Kidney (tissue), 14 donors: ENCODE measurements around the gene RBPMS2. TPM values are rescaled to one million over a fixed set of nuclear protein-coding genes. Genes with fewer than 3 reads are reported as not detected.

Source experiments
- DNase-seq, 5 donors: peaks; one replicate each; pipeline ENCODE4 v3.0.0-alpha.2; 2013 to 2020
- FAIRE-seq: peaks from 2 replicates; lab custom pipeline; 2012; peaks lifted over from hg19 to GRCh38; lab: Jason Lieb, UNC
- H3K27ac ChIP-seq, 2 donors: one replicate each; pipeline ENCODE4 v1.7.0; 2013; ENCODE audit warnings: low read depth in 2 of 2, low read length in 2 of 2, inconsistent platforms in 1 of 2
- H3K27me3 ChIP-seq: one replicate; pipeline ENCODE4 v1.7.1; 2013; ENCODE audit warnings: low read length, inconsistent platforms; ENCODE audit not compliant: control insufficient read depth, insufficient read depth
- H3K36me3 ChIP-seq, 3 donors: one replicate each; pipeline versions ENCODE4 v1.7.0 to v1.7.1; 2013; ENCODE audit warnings: low read length in 3 of 3, control low read depth in 1 of 3, inconsistent platforms in 1 of 3; ENCODE audit not compliant: insufficient read depth in 3 of 3, control insufficient read depth in 2 of 3
- H3K4me1 ChIP-seq, 3 donors: one replicate each; pipeline versions ENCODE4 v1.7.0 to v1.7.1; 2013; ENCODE audit warnings: low read length in 3 of 3, inconsistent platforms in 1 of 3, low read depth in 1 of 3; ENCODE audit not compliant: control insufficient read depth in 2 of 3, insufficient read depth in 2 of 3
- H3K4me3 ChIP-seq, 3 donors: one replicate each; pipeline versions ENCODE4 v1.7.0 to v1.8.1; 2013; ENCODE audit warnings: low read length in 3 of 3, control low read depth in 1 of 3, inconsistent platforms in 1 of 3
- H3K9ac ChIP-seq, 3 donors: one replicate each; pipeline versions ENCODE4 v1.7.0 to v1.7.1; 2013; ENCODE audit warnings: low read length in 3 of 3, control low read depth in 1 of 3, inconsistent platforms in 1 of 3
- H3K9me3 ChIP-seq, 3 donors: one replicate each; pipeline versions ENCODE4 v1.7.0 to v1.7.1; 2013; ENCODE audit warnings: low read length in 3 of 3, control low read depth in 1 of 3, inconsistent platforms in 1 of 3; ENCODE audit not compliant: control insufficient read depth in 2 of 3, insufficient read depth in 1 of 3
- intact Hi-C: fragments of 100-400 bp; cut with DNase I; formaldehyde crosslinking; loops from one replicate; pipeline ENCODE4 v1.11.1; 2022
- polyA plus RNA-seq: library from polyadenylated mRNA; stranded (reverse); fragments of 350-450 nt; fragmentation: Illumina TruSeq; extraction: RNeasy Lipid Tissue Mini Kit (QIAGEN cat#74804); gene quantifications from one replicate; pipeline ENCODE4 v1.2.3, GENCODE V29; 2014; ENCODE audit warnings: low read depth, low replicate concordance; ENCODE audit not compliant: insufficient read depth
- total RNA-seq: library from RNA; stranded (reverse); fragmentation: NEBNext Ultra II Directional; extraction: Animal tissue kit (Norgen Biotek cat#: 25700); gene quantifications from one replicate; pipeline ENCODE4 v1.2.1, GENCODE V29; 2021
- TF ChIP-seq, protein P1 (sequence below): IDR thresholded peaks from 3 replicates; pipeline ENCODE4 v1.5.1; 2012; ENCODE audit warnings: mild to moderate bottlenecking, moderate library complexity, borderline replicate concordance; ENCODE audit not compliant: insufficient read depth; ENCODE audit errors: extremely low read depth
- donor health status: control.
- donor health status: control.
- donor health status: control.
- donor health status: control.
- donor health status: control.
- donor health status: DM: yes; HTN: yes; CAD: no.
- donor health status: Normal renal cell carcinoma (clear cell type).

RBPMS2 gene
- total and polyA plus RNA-seq, 2 donors from 2014 or later, result 8.2 to 24.2 TPM

GRCh38 chr15:64763874-64764273 lies 11.5 kb downstream of the RBPMS2 start:
- Histone ChIP-seq H3K27me3 (no peaks in the 10 kb centered on the region), H3K9me3 (no peaks in the 10 kb centered on the region), H3K9ac (no peak overlapping the region), H3K36me3 (no peaks in the 10 kb centered on the region), H3K4me3 (no peak overlapping the region), H3K4me1 (peaks cover 0 to 10% (median 6%) of the 10 kb centered on the region in 3 donors), H3K27ac (peak overlapping the region in 1 of 2 donors; percentile 41)
- intact Hi-C loops, result no loop called here
- FAIRE-seq, result no peak
- TF ChIP-seq, protein P1, sequence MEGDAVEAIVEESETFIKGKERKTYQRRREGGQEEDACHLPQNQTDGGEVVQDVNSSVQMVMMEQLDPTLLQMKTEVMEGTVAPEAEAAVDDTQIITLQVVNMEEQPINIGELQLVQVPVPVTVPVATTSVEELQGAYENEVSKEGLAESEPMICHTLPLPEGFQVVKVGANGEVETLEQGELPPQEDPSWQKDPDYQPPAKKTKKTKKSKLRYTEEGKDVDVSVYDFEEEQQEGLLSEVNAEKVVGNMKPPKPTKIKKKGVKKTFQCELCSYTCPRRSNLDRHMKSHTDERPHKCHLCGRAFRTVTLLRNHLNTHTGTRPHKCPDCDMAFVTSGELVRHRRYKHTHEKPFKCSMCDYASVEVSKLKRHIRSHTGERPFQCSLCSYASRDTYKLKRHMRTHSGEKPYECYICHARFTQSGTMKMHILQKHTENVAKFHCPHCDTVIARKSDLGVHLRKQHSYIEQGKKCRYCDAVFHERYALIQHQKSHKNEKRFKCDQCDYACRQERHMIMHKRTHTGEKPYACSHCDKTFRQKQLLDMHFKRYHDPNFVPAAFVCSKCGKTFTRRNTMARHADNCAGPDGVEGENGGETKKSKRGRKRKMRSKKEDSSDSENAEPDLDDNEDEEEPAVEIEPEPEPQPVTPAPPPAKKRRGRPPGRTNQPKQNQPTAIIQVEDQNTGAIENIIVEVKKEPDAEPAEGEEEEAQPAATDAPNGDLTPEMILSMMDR, result no peak
- peak in 1 of 5 donors; percentile 36 for DNase-seq

- FAIRE-seq (no peak), DNase-seq (no peak)
- H3K4me1 ChIP-seq, result peaks cover 0 to 10% (median 6%) of the 10 kb centered on the region in 3 donors
- H3K27ac ChIP-seq, result peak overlapping the region; percentile 4 to 41
- no peak overlapping the region for H3K4me3 ChIP-seq
- no peak overlapping the region for H3K9ac ChIP-seq
- H3K9me3 ChIP-seq, result no peaks in the 10 kb centered on the region
- no peaks in the 10 kb centered on the region for H3K36me3 ChIP-seq
- H3K27me3 ChIP-seq, result no peaks in the 10 kb centered on the region
- TF ChIP-seq, protein P1, result no peak
- intact Hi-C loops, result no loop called here
Observed at GRCh38 chr15:64763462-64763861, 11.9 kb downstream of the RBPMS2 start.

DNA sequence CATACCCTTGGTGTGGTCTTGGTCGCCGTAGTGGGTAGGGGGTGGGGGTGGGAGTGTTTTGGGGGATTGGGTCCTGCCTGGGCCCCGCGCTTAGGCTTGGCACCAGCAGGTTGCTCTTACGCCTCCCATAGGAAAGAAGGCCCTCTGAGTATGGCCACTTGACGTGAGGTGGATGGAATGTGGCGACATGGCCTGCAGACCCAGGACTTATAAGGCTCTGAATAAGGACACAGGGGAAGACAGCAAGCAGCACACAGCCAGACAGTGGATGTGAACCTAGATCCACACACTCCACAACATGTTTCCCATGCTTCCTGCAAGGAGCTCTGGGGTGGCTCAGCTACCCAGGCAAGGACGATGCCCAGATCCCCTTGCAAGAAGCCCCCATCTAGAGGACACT lies 12.4 kb downstream of the RBPMS2 start:
- TF ChIP-seq, protein P1, result no peak
- no peaks in the 10 kb centered on the region for H3K9me3 ChIP-seq
- intact Hi-C loops, result no loop called here

DNA sequence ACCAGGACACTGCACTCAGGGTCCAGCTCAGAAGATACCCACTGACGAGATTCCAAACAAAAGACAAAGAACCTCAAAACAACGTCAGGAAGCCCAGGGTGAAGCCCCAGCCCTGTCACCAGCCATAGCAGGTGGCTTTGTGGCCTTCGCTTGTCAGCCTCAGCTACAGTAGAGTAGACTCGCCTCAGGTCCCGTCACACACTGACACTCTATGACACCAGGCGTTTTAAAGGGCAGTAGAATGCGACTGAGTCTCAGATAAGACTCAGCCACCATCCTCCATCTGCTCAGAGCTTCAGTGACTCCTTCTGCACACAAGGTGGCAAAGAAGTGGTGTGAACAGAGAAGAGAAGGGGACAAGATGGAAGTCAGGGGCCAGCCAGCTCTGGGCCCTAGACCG lies 12.8 kb downstream of the RBPMS2 start:
- TF ChIP-seq, protein P1, result no peak
- Histone ChIP-seq H3K4me1 (peaks cover 0 to 10% (median 6%) of the 10 kb centered on the region in 3 donors), H3K27me3 (no peaks in the 10 kb centered on the region), H3K4me3 (no peak overlapping the region), H3K9ac (no peak overlapping the region), H3K9me3 (no peaks in the 10 kb centered on the region), H3K36me3 (no peaks in the 10 kb centered on the region), H3K27ac (no peak overlapping the region)
- no peak for FAIRE-seq
- intact Hi-C loops, result no loop called here
- no peak for DNase-seq

More for the DNA sequence above, 12.4 kb downstream of the RBPMS2 start:
- Histone ChIP-seq H3K4me1 (peaks cover 0 to 10% (median 6%) of the 10 kb centered on the region in 3 donors), H3K27ac (no peak overlapping the region), H3K4me3 (no peak overlapping the region), H3K36me3 (no peaks in the 10 kb centered on the region), H3K27me3 (no peaks in the 10 kb centered on the region), H3K9ac (no peak overlapping the region)
- DNase-seq (no peak), FAIRE-seq (no peak)
